OCI-LY7 (cell line): Measurements from ENCODE around the gene TSPAN5. TPM values are rescaled to one million over a fixed set of nuclear protein-coding genes. Genes with fewer than 3 reads are reported as not detected.

Source experiments
- BruUV-seq: library from RNA; stranded (reverse); fragments of 400-500 nt; replicated peaks from 2 replicates; lab custom pipeline; 2021; lab: Mats Ljungman, UMichigan
- CTCF ChIA-PET: fragments of 300-600 bp; sonication (Branson Sonifier 250); formaldehyde crosslinking; loops from one replicate; lab custom pipeline; 2022; ENCODE audit warnings: antibody characterized with exemption; ENCODE audit not compliant: unreplicated experiment; lab: Charles Lee
- POLR2A ChIA-PET: fragments of 300-600 bp; sonication (Branson Sonifier 250); formaldehyde crosslinking; loops from one replicate; lab custom pipeline; 2022; ENCODE audit warnings: antibody characterized with exemption; lab: Charles Lee
- DNase-seq: peaks from one replicate; pipeline ENCODE4 v3.0.0-alpha.2; 2015; ENCODE audit warnings: low spot score
- H2AFZ ChIP-seq: fragments of 200-600 bp; sonication (generic), shearing (Covaris generic); 2 replicates; pipeline ENCODE4 v1.6.1; 2014; ENCODE audit warnings: mild to moderate bottlenecking, antibody characterized with exemption, low read length, moderate library complexity
- H3K27ac ChIP-seq: fragments of 200-600 bp; sonication (generic); 2 replicates; pipeline ENCODE4 v1.5.1; 2014; ENCODE audit warnings: mixed run types, low read depth, mild to moderate bottlenecking, moderate library complexity, low read length, inconsistent platforms; ENCODE audit not compliant: poor library complexity, severe bottlenecking
- H3K36me3 ChIP-seq: fragments of 200-600 bp; sonication (generic); 2 replicates; pipeline ENCODE4 v1.6.1; 2014; ENCODE audit warnings: mild to moderate bottlenecking, antibody characterized with exemption, low read length, moderate library complexity, mixed read lengths; ENCODE audit not compliant: insufficient read depth
- H3K4me1 ChIP-seq: fragments of 200-600 bp; sonication (generic); 2 replicates; pipeline ENCODE4 v1.5.1; 2014; ENCODE audit warnings: mild to moderate bottlenecking, low read length; ENCODE audit not compliant: insufficient read depth, poor library complexity, severe bottlenecking
- H3K4me2 ChIP-seq: fragments of 200-600 bp; sonication (generic); 2 replicates; pipeline ENCODE4 v1.6.1; 2014; ENCODE audit warnings: mild to moderate bottlenecking, low read length
- H3K4me3 ChIP-seq: fragments of 200-600 bp; sonication (generic); 2 replicates; pipeline ENCODE4 v1.5.1; 2014; ENCODE audit warnings: mild to moderate bottlenecking, low read depth, low read length; ENCODE audit not compliant: poor library complexity, severe bottlenecking
- H3K79me2 ChIP-seq: fragments of 200-600 bp; sonication (generic); 2 replicates; pipeline ENCODE4 v1.6.1; 2016; ENCODE audit warnings: low read depth, mild to moderate bottlenecking, low read length, moderate library complexity, mixed read lengths; ENCODE audit not compliant: insufficient read depth
- H3K9me2 ChIP-seq: fragments of 200-600 bp; sonication (generic); 2 replicates; pipeline ENCODE4 v1.6.1; 2016; ENCODE audit warnings: mild to moderate bottlenecking, low read length, mixed read lengths; ENCODE audit not compliant: insufficient read depth
- H3K9me3 ChIP-seq: fragments of 200-600 bp; sonication (generic); 2 replicates; pipeline ENCODE4 v1.6.1; 2014; ENCODE audit warnings: mild to moderate bottlenecking, mixed run types, low read length, mixed read lengths
- H4K20me1 ChIP-seq: fragments of 200-600 bp; sonication (generic); 2 replicates; pipeline ENCODE4 v1.6.1; 2014; ENCODE audit warnings: mild to moderate bottlenecking, antibody characterized with exemption, low read length, moderate library complexity, mixed read lengths; ENCODE audit not compliant: insufficient read depth
- CTCF ChIP-seq: fragments of 200-600 bp; sonication (generic); conservative IDR thresholded peaks from 2 replicates; pipeline ENCODE4 v1.5.1; 2014; ENCODE audit warnings: mild to moderate bottlenecking, antibody characterized with exemption, low read length, moderate library complexity, mixed read lengths
- EZH2phosphoT487 ChIP-seq: fragments of 200-600 bp; sonication (generic); IDR thresholded peaks from 2 replicates; pipeline ENCODE4 v1.6.1; 2018; ENCODE audit warnings: low read depth, borderline replicate concordance, mild to moderate bottlenecking, mixed run types, antibody characterized with exemption, low read length, moderate library complexity, mixed read lengths
- intact Hi-C: fragments of 100-400 bp; cut with micrococcal nuclease; formaldehyde crosslinking; loops from one replicate; pipeline ENCODE4 v1.10.0; 2022; ENCODE audit not compliant: unreplicated experiment
- total RNA-seq, 2 experiments: library from RNA; depleted of rRNA in 1 of 2; stranded (reverse); fragments of >200 nt in 1 of 2; shearing (Covaris generic) in 1 of 2; gene quantifications; 2 replicates each; pipeline ENCODE4 v1.2.3, GENCODE V29; 2014 to 2022

Gene TSPAN5
- total RNA-seq, 2 experiments from 2014 or later, result not detected

DNA sequence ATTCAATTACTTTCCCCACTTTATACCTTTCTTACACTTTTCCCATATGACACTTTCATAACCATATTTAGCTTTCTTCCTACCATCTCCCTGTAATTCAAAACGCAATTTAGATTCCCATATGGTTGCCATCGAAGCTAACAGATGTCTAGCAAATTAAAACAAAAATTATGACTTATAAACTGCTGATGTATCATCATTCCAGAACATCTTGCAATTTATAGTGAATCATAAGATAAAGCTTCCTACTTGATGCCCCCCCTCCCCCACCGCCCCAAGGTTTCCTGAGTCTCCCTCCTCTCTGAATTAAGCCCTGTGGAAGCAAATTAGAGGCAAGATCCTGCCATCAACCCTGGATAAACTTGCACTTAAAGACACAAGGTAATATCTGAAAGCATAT, 5.4 kb downstream of the TSPAN5 start:
- H3K4me2 ChIP-seq, result no peak overlapping the region

DNA sequence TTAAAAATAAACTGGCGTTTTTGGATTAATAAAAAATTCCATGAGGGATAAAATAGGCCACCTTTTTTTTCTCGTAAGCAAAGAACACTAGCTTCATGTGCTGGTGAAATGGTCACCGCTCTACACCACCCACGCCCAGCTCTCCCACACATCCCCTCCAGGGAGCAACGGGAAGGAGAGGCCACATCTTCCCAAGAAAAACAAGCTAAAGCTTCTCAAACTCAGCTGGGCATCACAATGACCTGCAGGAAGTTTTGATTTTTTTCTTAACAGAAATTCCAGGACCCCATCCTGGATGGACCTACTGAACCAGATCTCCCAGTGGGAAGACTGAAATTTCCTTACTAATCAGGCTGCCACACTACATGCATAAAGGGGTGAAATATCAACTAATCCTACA, 9.8 kb downstream of the TSPAN5 start:
- intact Hi-C loops, result no loop called here
- H3K9me2 ChIP-seq, result no peaks in the 10 kb centered on the region
- H3K4me3 ChIP-seq, result no peak overlapping the region
- H3K27ac ChIP-seq, result no peak overlapping the region
- H3K9me3 ChIP-seq, result no peaks in the 10 kb centered on the region
- ChIA-PET POLR2A (interaction anchor here (0.5 kb wide), 1 partner anchor 210 kb away, joined by 5 read pairs; no protein-coding TSS in a partner anchor), CTCF (no interaction called here)
- no TSS peak for BruUV-seq
- no peaks in the 10 kb centered on the region for H3K36me3 ChIP-seq
- H4K20me1 ChIP-seq, result no peaks in the 10 kb centered on the region
- no peaks in the 10 kb centered on the region for H3K4me1 ChIP-seq
- TF ChIP-seq CTCF (no peak), EZH2phosphoT487 (no peak)
- no peak for DNase-seq
- H2AFZ ChIP-seq, result no peak overlapping the region
- H3K79me2 ChIP-seq, result no peaks in the 10 kb centered on the region
- H3K4me2 ChIP-seq, result no peak overlapping the region

More for the DNA sequence above, 5.4 kb downstream of the TSPAN5 start:
- H3K79me2 ChIP-seq, result no peaks in the 10 kb centered on the region
- POLR2A ChIA-PET, result interaction anchor here (0.7 kb wide), 1 partner anchor 10 kb away, joined by 3 read pairs; no protein-coding TSS in a partner anchor
- no peaks in the 10 kb centered on the region for H3K9me2 ChIP-seq
- no peak for TF ChIP-seq CTCF
- TF ChIP-seq EZH2phosphoT487, result no peak
- intact Hi-C loops, result no loop called here
- H3K36me3 ChIP-seq, result no peaks in the 10 kb centered on the region
- no peaks in the 10 kb centered on the region for H4K20me1 ChIP-seq
- H2AFZ ChIP-seq, result no peak overlapping the region
- no TSS peak for BruUV-seq
- no peaks in the 10 kb centered on the region for H3K4me1 ChIP-seq
- DNase-seq, result no peak
- H3K4me3 ChIP-seq, result no peak overlapping the region
- CTCF ChIA-PET, result no interaction called here
- H3K27ac ChIP-seq, result no peak overlapping the region
- H3K9me3 ChIP-seq, result no peaks in the 10 kb centered on the region

DNA sequence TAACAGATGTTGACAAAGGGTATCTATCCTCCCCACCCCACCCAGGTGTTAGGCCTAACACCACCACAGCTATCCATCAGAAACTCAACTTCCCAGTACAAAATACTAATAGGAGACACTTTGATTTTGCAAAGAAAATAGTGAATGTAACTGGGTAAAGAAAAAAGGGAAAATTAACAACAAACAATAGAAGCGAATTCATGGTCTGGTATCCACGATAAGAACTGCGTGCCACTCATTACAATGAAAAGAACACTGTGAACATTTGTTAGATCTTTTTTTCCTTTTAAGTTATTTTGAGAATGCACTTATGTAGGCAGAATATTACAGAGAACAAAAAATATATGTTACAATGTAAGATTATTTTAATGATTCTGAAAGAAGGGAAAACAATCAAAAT, 12.0 kb downstream of the TSPAN5 start:
- no peak for DNase-seq
- BruUV-seq, result no TSS peak
- no peaks in the 10 kb centered on the region for H3K36me3 ChIP-seq
- H4K20me1 ChIP-seq, result no peaks in the 10 kb centered on the region
- no peaks in the 10 kb centered on the region for H3K4me1 ChIP-seq
- no peak overlapping the region for H2AFZ ChIP-seq
- ChIA-PET CTCF (no interaction called here), POLR2A (interaction anchor here (0.8 kb wide), 1 partner anchor 145 kb away, joined by 5 read pairs; no protein-coding TSS in a partner anchor)
- no peaks in the 10 kb centered on the region for H3K9me2 ChIP-seq
- H3K27ac ChIP-seq, result no peak overlapping the region
- no peak overlapping the region for H3K4me2 ChIP-seq
- intact Hi-C loops, result no loop called here
- TF ChIP-seq CTCF, result no peak
- TF ChIP-seq EZH2phosphoT487, result no peak
- no peaks in the 10 kb centered on the region for H3K79me2 ChIP-seq
- H3K9me3 ChIP-seq, result no peaks in the 10 kb centered on the region
- H3K4me3 ChIP-seq, result no peak overlapping the region
